PC-3 (cell line): ENCODE data around the gene ATP5PD.

Source experiments
- EZH2 ChIP-seq: fragments of 300-600 bp; sonication (generic); IDR thresholded peaks from one replicate; pipeline ENCODE4 v1.6.1; 2017; ENCODE audit warnings: antibody characterized with exemption, mild to moderate bottlenecking, low read length; ENCODE audit not compliant: unreplicated experiment
- EZH2phosphoT487 ChIP-seq: fragments of 300-600 bp; sonication (generic); IDR thresholded peaks from 2 replicates; pipeline ENCODE4 v1.6.1; 2018; ENCODE audit warnings: mild to moderate bottlenecking, antibody characterized with exemption, low read length, borderline replicate concordance
- TF ChIP-seq, protein P1 (sequence below): fragments of 300-600 bp; sonication (generic); conservative IDR thresholded peaks from 2 replicates; pipeline ENCODE4 v1.5.1; 2017; ENCODE audit warnings: antibody characterized with exemption, low read depth, mild to moderate bottlenecking, low read length

DNA sequence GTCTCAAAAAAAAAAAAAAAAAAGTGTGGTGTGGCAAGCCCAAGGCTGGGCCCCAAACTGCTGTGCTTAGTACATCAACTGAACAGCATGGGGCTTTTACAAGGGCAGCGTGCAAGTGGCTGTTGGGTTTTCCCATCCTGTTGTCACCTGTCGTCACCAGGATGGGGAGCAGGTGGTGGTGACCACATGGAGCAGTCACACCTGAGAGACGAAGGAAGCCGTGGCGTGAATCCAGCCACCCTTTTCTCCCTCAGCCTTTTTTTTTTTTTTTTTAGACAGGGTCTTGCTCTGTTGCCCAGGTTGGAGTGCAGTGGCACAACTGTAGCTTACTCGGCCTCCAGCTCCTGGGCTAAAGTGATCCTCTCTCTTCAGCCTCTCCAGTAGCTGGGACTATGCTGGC lies 38.4 kb downstream of the ATP5PD start:
- TF ChIP-seq, protein P1, sequence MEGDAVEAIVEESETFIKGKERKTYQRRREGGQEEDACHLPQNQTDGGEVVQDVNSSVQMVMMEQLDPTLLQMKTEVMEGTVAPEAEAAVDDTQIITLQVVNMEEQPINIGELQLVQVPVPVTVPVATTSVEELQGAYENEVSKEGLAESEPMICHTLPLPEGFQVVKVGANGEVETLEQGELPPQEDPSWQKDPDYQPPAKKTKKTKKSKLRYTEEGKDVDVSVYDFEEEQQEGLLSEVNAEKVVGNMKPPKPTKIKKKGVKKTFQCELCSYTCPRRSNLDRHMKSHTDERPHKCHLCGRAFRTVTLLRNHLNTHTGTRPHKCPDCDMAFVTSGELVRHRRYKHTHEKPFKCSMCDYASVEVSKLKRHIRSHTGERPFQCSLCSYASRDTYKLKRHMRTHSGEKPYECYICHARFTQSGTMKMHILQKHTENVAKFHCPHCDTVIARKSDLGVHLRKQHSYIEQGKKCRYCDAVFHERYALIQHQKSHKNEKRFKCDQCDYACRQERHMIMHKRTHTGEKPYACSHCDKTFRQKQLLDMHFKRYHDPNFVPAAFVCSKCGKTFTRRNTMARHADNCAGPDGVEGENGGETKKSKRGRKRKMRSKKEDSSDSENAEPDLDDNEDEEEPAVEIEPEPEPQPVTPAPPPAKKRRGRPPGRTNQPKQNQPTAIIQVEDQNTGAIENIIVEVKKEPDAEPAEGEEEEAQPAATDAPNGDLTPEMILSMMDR, result no peak
- TF ChIP-seq EZH2 (no peak), EZH2phosphoT487 (no peak)
